BLaER1 treated with 17β-estradiol and CSF1 and Interleukin-3, amounts not matched to agents 10 nM and 100 nM (cell line): Measurements from ENCODE around the gene LGALS8.

ENCODE experiments used
- H3K27ac ChIP-seq, 11 experiments: shearing (Covaris generic); formaldehyde crosslinking; 2 replicates each; pipeline ENCODE4 v1.8.1; 2022
- H3K27me3 ChIP-seq, 11 experiments: shearing (Covaris generic); formaldehyde crosslinking; 2 replicates each; pipeline ENCODE4 v1.8.1; 2022
- H3K36me3 ChIP-seq, 11 experiments: shearing (Covaris generic); formaldehyde crosslinking; 2 replicates each; pipeline ENCODE4 v1.8.1; 2022
- H3K4me1 ChIP-seq, 10 experiments: shearing (Covaris generic); formaldehyde crosslinking; 2 replicates each; pipeline ENCODE4 v1.8.1; 2022
- H3K4me2 ChIP-seq, 11 experiments: shearing (Covaris generic); formaldehyde crosslinking; 2 replicates each; pipeline ENCODE4 v1.8.1; 2022
- H3K4me3 ChIP-seq, 10 experiments: shearing (Covaris generic); formaldehyde crosslinking; 2 replicates each; pipeline ENCODE4 v1.8.1; 2022
- H3K9ac ChIP-seq, 11 experiments: shearing (Covaris generic); formaldehyde crosslinking; 2 replicates each; pipeline ENCODE4 v1.8.1; 2022
- H3K9me3 ChIP-seq, 11 experiments: shearing (Covaris generic); formaldehyde crosslinking; replicated peaks in 1 of 11; 2 replicates each; pipeline ENCODE4 v1.8.1; 2022
- H4K20me1 ChIP-seq, 11 experiments: shearing (Covaris generic); formaldehyde crosslinking; 2 replicates each; pipeline ENCODE4 v1.8.1; 2022
- Cebpa-rat ChIP-seq, 11 experiments: shearing (Covaris generic); IDR thresholded peaks; 2 replicates each; pipeline ENCODE4 v1.8.1; 2022

The LGALS8 gene

DNA sequence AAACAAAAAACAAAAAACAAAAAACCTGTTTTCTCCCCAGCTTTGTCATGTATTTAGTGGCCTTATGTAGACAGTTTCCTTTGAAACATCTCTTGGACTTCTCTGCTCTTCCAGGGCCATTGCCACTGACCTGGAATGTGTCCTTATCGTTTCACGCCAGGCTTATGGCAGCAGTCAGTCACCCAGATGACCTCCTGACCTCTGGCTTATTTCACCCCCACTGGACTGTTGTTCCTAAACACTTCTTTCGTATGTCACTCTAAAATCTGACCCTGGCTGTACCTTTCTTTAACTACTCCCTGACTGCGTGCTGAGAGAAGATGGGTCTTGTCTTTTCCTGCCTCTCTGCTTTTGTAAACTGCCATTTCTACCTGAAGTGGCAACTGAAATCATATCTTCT lies 9.1 kb downstream of the LGALS8 start:
- H3K36me3 ChIP-seq = peaks cover 29 to 93% (median 49%) of the 10 kb centered on the region in 11 experiments
- H3K27ac ChIP-seq = no peak overlapping the region
- no peaks in the 10 kb centered on the region for H3K27me3 ChIP-seq

GRCh38 chr1:236534151-236534651 lies 10.4 kb downstream of the LGALS8 start:
- Histone ChIP-seq H3K9ac (no peak overlapping the region; a peak in 1 of 22 replicates), H3K27ac (no peak overlapping the region), H3K4me3 (no peak overlapping the region), H3K4me2 (no peak overlapping the region), H3K4me1 (peaks cover 17 to 31% (median 23%) of the 10 kb centered on the region in 10 experiments), H4K20me1 (peaks cover 0 to 98% (median 28%) of the 10 kb centered on the region in 11 experiments; a peak in 20 of 22 replicates), H3K9me3 (no peaks in the 10 kb centered on the region), H3K27me3 (no peaks in the 10 kb centered on the region), H3K36me3 (peaks cover 41 to 93% (median 53%) of the 10 kb centered on the region in 11 experiments)
- no peak for TF ChIP-seq Cebpa-rat (IDR thresholded peaks at IDR 0.05)

More for the DNA sequence above, 9.1 kb downstream of the LGALS8 start:
- Histone ChIP-seq H3K9ac (no peak overlapping the region), H4K20me1 (peaks cover 0 to 93% (median 28%) of the 10 kb centered on the region in 11 experiments; a peak in 19 of 22 replicates), H3K4me2 (no peak overlapping the region), H3K4me3 (no peak overlapping the region), H3K9me3 (no peaks in the 10 kb centered on the region), H3K4me1 (peaks cover 17 to 31% (median 23%) of the 10 kb centered on the region in 10 experiments)
- no peak for TF ChIP-seq Cebpa-rat (IDR thresholded peaks at IDR 0.05)

DNA sequence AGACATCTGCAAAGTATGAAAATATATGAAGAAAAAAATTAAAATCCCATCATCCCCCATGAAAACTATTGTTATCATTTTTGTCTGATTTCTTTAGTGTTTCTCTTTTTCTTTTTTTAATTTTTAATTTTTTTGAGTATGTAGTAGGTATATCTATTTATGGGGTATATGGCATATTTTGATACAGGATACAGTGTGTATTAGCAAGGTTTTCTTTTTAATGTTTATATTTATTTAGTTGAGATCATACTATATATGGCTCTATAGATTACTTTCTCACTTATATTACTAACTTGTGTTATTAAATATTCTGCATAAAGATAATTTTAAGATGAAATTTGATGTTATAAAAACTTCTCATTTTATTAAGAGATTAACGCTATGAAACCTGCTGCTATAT lies 11.4 kb downstream of the LGALS8 start:
- Histone ChIP-seq H3K4me1 (peaks cover 17 to 29% (median 18%) of the 10 kb centered on the region in 10 experiments), H3K4me2 (no peak overlapping the region), H3K36me3 (peaks cover 51 to 93% (median 63%) of the 10 kb centered on the region in 11 experiments), H3K27ac (no peak overlapping the region), H3K9me3 (no peaks in the 10 kb centered on the region), H3K27me3 (no peaks in the 10 kb centered on the region), H3K9ac (no peak overlapping the region), H3K4me3 (no peak overlapping the region), H4K20me1 (peaks cover 0 to 97% (median 37%) of the 10 kb centered on the region in 11 experiments; a peak in 20 of 22 replicates)
- no peak for TF ChIP-seq Cebpa-rat (IDR thresholded peaks at IDR 0.05)

GRCh38 chr1:236535662-236536161 lies 11.9 kb downstream of the LGALS8 start:
- TF ChIP-seq Cebpa-rat (IDR thresholded peaks at IDR 0.05) = no peak
- no peak overlapping the region for H3K4me2 ChIP-seq
- H4K20me1 ChIP-seq = peaks cover 0 to 97% (median 37%) of the 10 kb centered on the region in 11 experiments; a peak in 20 of 22 replicates
- no peaks in the 10 kb centered on the region for H3K27me3 ChIP-seq
- no peak overlapping the region for H3K27ac ChIP-seq
- H3K4me3 ChIP-seq = no peak overlapping the region
- peaks cover 12 to 24% (median 13%) of the 10 kb centered on the region in 10 experiments for H3K4me1 ChIP-seq
- H3K36me3 ChIP-seq = peaks cover 56 to 93% (median 69%) of the 10 kb centered on the region in 11 experiments
- H3K9ac ChIP-seq = no peak overlapping the region
- H3K9me3 ChIP-seq = no peaks in the 10 kb centered on the region

DNA sequence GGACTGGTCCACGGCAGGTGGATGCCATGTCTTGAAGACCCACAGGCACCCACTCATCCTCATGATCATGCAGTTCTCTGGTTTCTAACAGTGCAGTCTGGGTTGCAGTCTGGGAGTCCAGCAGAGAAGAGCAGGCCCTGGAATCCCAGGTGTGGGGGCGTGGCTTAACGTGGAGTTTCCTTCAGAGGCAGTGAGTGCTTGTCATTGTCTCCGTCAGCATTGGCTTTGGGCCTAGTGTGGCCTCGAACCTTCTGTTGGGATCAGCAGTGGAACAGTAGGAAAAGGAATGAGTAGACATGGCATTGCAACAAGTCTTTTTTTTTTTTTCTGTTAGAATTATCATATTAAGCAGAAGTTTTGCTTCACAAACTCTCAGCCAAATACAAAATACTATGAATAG lies 12.8 kb downstream of the LGALS8 start:
- TF ChIP-seq Cebpa-rat (IDR thresholded peaks at IDR 0.05) = no peak
- Histone ChIP-seq H3K4me3 (no peak overlapping the region), H3K4me1 (peaks cover 4 to 16% (median 5%) of the 10 kb centered on the region in 10 experiments; a peak in 13 of 20 replicates), H3K36me3 (peaks cover 63 to 96% (median 77%) of the 10 kb centered on the region in 11 experiments), H3K9ac (no peak overlapping the region), H4K20me1 (peaks cover 0 to 95% (median 33%) of the 10 kb centered on the region in 11 experiments; a peak in 20 of 22 replicates), H3K9me3 (no peaks in the 10 kb centered on the region), H3K27ac (no peak overlapping the region), H3K27me3 (no peaks in the 10 kb centered on the region), H3K4me2 (no peak overlapping the region)

GRCh38 chr1:236540813-236541465 lies 17.2 kb downstream of the LGALS8 start:
- H3K4me3 ChIP-seq = no peak overlapping the region
- no peak overlapping the region for H3K9ac ChIP-seq
- peaks cover 0 to 7% (median 5%) of the 10 kb centered on the region in 10 experiments; a peak in 15 of 20 replicates for H3K4me1 ChIP-seq
- H4K20me1 ChIP-seq = peaks cover 0 to 74% (median 28%) of the 10 kb centered on the region in 11 experiments; a peak in 20 of 22 replicates
- H3K27ac ChIP-seq = no peak overlapping the region
- no peaks in the 10 kb centered on the region for H3K27me3 ChIP-seq
- H3K4me2 ChIP-seq = no peak overlapping the region
- no peak for TF ChIP-seq Cebpa-rat (IDR thresholded peaks at IDR 0.05)
- no peaks in the 10 kb centered on the region for H3K9me3 ChIP-seq
- H3K36me3 ChIP-seq = peaks cover 94 to 100% (median 96%) of the 10 kb centered on the region in 11 experiments

DNA sequence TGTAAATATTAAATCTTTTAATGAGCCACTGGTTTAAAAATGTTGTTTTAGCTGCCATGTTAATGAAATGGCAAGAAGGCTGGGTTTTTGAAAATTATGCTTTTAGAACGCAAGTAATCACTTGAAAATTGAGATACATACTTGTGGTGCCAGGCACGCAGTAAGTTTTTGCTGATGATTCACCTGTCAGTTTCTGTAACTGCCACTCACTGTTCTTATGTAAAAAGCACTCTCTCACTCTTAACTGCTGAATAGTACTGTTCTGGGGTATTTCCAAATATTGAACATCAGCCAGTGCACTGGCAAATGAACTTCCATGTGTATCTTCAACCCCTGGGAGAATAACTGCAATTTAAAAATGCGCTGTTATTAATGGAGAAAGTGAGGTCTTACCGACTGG lies 17.9 kb downstream of the LGALS8 start:
- TF ChIP-seq Cebpa-rat (IDR thresholded peaks at IDR 0.05) = no peak

GRCh38 chr1:236543065-236543669 lies 19.4 kb downstream of the LGALS8 start:
- Histone ChIP-seq H3K4me1 (peaks cover 0 to 14% (median 8%) of the 10 kb centered on the region in 10 experiments; a peak in 15 of 20 replicates), H3K9ac (no peak overlapping the region), H3K36me3 (peaks cover 99 to 100% (median 100%) of the 10 kb centered on the region in 11 experiments), H3K27me3 (no peaks in the 10 kb centered on the region), H4K20me1 (peaks cover 0 to 74% (median 35%) of the 10 kb centered on the region in 11 experiments; a peak in 14 of 22 replicates), H3K4me2 (no peak overlapping the region), H3K9me3 (no peaks in the 10 kb centered on the region), H3K4me3 (no peak overlapping the region), H3K27ac (no peak overlapping the region)
- TF ChIP-seq Cebpa-rat (IDR thresholded peaks at IDR 0.05) = no peak

More for the DNA sequence above, 17.9 kb downstream of the LGALS8 start:
- Histone ChIP-seq H3K4me3 (no peak overlapping the region), H3K27me3 (no peaks in the 10 kb centered on the region), H3K27ac (no peak overlapping the region), H3K9ac (no peak overlapping the region), H4K20me1 (peaks cover 0 to 73% (median 26%) of the 10 kb centered on the region in 11 experiments; a peak in 14 of 22 replicates), H3K4me2 (no peak overlapping the region), H3K9me3 (no peaks in the 10 kb centered on the region), H3K4me1 (peaks cover 0 to 13% (median 8%) of the 10 kb centered on the region in 10 experiments; a peak in 15 of 20 replicates), H3K36me3 (peaks cover 94 to 100% (median 96%) of the 10 kb centered on the region in 11 experiments)
